ENCODE data around the gene CALCOCO2. TPM values are rescaled to one million over a fixed set of nuclear protein-coding genes. Genes with fewer than 3 reads are reported as not detected.

CALCOCO2 gene
- total RNA-seq, 2 experiments from 2014 or later = 152 to 167 TPM

DNA sequence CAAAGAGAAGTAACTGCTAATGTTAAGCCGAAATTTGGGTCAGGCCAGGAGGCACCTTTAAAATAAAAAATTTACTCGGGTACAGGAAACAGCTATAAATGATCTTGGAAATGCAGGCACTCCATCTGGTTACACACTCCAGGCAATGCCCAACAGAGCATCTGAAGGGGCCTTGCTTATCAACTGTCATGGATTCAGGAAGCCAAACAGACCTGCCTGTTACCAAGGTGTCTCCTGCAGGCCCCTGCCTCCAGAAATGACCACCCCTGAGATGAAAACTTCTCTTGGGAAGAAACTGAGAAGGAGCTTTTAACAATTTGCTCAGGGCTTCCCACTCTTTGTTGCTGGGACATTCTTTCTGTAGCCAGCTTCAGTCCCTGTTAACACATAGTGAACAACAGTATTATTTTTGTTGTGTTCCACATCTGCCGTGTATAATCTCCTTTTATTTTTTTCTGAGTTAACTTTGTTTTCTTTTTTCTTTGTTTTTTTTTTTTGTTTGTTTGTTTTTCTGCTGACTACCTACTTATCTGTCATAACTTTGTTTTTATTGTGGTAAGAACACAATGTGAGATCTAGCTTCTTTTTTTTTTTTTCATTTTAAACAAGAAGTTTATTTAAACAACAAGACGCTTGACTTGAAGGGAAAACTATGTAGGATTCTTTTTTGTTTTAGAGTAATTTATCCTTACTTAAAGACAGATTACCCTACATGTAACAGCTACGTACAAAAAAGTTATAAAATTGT lies 43.0 kb downstream of the CALCOCO2 start:
- ATAC-seq (no peak), DNase-seq (no peak)
- Mint-ChIP-seq H3K27ac (no peak overlapping the region), H3K4me3 (no peak overlapping the region), H3K9me3 (ENCODE audit: insufficient read depth) (no peaks in the 10 kb centered on the region), H3K4me1 (ENCODE audit: low read depth) (peaks cover 9% of the 10 kb centered on the region), H3K27me3 (ENCODE audit: low read depth) (peaks cover 6% of the 10 kb centered on the region), H3K36me3 (ENCODE audit: low read depth) (no peaks in the 10 kb centered on the region)
- CTCF ChIA-PET = interaction anchor here (0.7 to 33.4 kb wide), 6 partner anchors 11 to 236 kb away, joined by 3 to 756 read pairs (median 6); partner anchors contain the start of genes ATP5MC1 and TTLL6
- POLR2A ChIA-PET = no interaction called here

DNA sequence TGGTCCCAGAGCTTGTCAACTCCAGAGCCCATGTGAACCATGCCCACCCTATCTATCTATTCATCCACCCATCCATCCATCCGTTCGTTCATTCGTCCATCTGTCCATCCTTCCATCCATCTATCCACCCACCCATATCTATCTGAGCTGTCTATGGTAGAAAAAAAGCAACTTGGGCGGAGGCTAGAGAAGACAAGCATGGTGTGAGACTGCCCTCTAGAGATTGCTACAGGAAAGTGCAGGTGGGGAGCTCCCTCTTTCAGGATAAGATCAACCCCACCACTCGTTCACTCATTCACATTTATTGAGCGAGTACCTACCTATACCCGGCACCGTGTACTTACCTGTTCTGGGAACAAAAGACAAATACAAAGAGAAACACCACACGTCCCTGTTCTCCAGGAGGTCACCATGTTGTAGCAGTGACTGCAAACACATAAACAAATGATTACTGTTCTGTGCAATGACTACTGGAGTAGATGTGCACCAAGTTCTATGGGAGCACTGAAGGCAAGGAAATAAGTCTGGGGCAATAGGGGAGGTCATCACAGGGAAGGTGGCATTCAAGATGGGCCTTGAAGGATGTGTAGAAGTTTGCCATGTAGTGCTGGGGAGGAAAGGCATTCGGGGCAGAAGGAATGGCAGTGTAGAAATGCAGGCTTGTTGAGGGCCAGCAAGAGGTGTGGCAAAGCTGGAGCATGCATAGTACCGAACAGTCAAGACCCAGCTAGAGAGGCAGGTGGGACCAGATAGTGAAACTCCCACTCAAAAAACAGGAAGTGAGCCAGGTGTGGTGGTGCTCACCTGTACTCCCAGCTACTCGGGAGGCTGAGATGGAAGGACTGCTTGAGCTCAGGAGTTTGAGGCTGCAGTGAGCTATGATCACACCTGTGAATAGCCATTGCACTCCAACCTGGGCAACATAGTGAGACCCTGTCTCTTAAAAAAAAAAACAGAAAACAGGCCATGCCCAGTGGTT lies 48.4 kb downstream of the CALCOCO2 start:
- Mint-ChIP-seq H3K4me1 (ENCODE audit: low read depth) (peaks cover 25% of the 10 kb centered on the region), H3K36me3 (ENCODE audit: low read depth) (no peaks in the 10 kb centered on the region), H3K9me3 (ENCODE audit: insufficient read depth) (no peaks in the 10 kb centered on the region), H3K4me3 (no peak overlapping the region), H3K27ac (no peak overlapping the region), H3K27me3 (ENCODE audit: low read depth) (peaks cover 9% of the 10 kb centered on the region)
- ChIA-PET CTCF (interaction anchor here (0.5 to 33.4 kb wide), 66 partner anchors 9 to 836 kb away, joined by 3 to 756 read pairs (median 6); partner anchors contain the start of genes ATP5MC1, CALCOCO2, PRAC1 and PRAC2), POLR2A (interaction anchor here (0.6 to 1.2 kb wide), 6 partner anchors 13 to 76 kb away, joined by 3 to 6 read pairs (median 4); partner anchors contain the start of gene UBE2Z)
- DNase-seq (peak; percentile 73), ATAC-seq (peak; percentile 82)

DNA sequence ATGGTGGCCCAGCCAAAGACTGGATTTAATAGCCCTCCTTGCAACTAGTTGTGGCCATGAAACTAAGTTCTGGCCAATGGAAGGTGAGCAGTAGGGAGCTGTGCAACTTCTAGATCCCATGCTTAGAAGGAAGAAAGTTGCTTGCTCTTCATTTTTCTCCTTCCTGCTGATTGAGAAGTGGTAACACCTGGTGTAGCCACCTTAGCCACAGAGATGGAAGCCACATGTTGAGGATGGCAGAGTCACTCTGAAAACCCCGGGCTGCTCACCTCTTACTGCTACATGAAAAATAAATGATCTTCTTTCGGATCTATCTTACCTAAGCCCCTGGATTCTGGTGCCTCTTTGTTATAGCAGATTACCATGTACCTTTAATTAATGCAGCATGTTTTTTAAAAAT lies 51.4 kb downstream of the CALCOCO2 start:
- Mint-ChIP-seq H3K27me3 (ENCODE audit: low read depth) (peaks cover 3% of the 10 kb centered on the region), H3K4me3 (no peak overlapping the region), H3K9me3 (ENCODE audit: insufficient read depth) (no peaks in the 10 kb centered on the region), H3K4me1 (ENCODE audit: low read depth) (peaks cover 24% of the 10 kb centered on the region), H3K36me3 (ENCODE audit: low read depth) (no peaks in the 10 kb centered on the region), H3K27ac (no peak overlapping the region)
- ChIA-PET CTCF (interaction anchor here (0.6 to 33.4 kb wide), 3 partner anchors 72 to 992 kb away, joined by 3 to 756 read pairs (median 4); partner anchors contain the start of gene TTLL6), POLR2A (interaction anchor here (0.7 kb wide), 1 partner anchor 16 kb away, joined by 4 read pairs; no protein-coding TSS in a partner anchor)
- DNase-seq = peak; percentile 46
- ATAC-seq = peak; percentile 31

DNA sequence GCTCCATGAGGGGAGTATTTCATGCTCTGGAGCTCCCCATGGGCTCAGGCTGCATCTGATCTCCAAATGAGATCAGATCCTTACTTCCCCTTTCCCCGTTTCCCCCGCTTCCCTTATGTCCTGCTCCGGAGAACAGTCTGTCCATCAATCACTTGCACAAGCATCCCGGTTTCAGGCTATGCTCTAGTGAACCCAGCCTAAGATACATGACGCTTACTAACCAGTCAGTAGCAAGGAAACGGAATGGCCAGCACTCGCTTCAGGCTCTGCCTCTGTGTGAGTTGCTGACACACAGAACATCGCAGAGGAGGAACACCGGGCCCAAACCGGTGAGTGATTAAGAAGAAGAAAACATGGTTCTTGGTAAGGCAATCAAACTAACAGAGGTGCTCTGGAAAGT lies 52.3 kb downstream of the CALCOCO2 start:
- Mint-ChIP-seq H3K4me1 (ENCODE audit: low read depth) (peaks cover 22% of the 10 kb centered on the region), H3K36me3 (ENCODE audit: low read depth) (no peaks in the 10 kb centered on the region), H3K9me3 (ENCODE audit: insufficient read depth) (no peaks in the 10 kb centered on the region), H3K27ac (no peak overlapping the region), H3K27me3 (ENCODE audit: low read depth) (peaks cover 3% of the 10 kb centered on the region), H3K4me3 (no peak overlapping the region)
- ATAC-seq (no peak), DNase-seq (no peak)
- ChIA-PET CTCF (interaction anchor here (0.8 to 33.4 kb wide), 4 partner anchors 20 to 211 kb away, joined by 3 to 756 read pairs (median 8); partner anchors contain the start of gene TTLL6), POLR2A (interaction anchor here (0.7 kb wide), 1 partner anchor 17 kb away, joined by 4 read pairs; no protein-coding TSS in a partner anchor)

DNA sequence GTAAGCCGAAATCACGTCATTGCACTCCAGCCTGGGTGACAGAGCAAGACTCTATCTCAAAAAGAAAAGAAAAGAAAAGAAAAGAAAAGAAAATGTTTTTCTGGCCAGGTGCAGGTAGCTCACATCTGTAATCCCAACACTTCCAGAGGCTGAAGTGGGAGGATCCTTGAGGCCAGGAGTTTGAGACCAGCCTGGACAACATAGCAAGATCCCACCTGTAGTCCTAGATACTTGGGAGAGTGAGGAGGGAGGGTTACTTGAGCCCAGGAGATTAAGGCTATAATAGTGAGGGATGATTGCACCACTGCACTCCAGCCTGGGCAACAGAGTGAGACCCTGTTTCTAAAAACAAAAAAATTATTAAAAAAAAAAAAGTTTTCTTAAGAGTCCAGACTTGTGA lies 59.3 kb downstream of the CALCOCO2 start:
- H3K4me1 Mint-ChIP-seq (ENCODE audit: low read depth) = peaks cover 29% of the 10 kb centered on the region
- no peak overlapping the region for H3K27ac Mint-ChIP-seq
- POLR2A ChIA-PET = interaction anchor here (1.0 kb wide), 1 partner anchor 52 kb away, joined by 3 read pairs; no protein-coding TSS in a partner anchor
- CTCF ChIA-PET = interaction anchor here (2.3 to 33.4 kb wide), 2 partner anchors 11 to 79 kb away, joined by 15 to 756 read pairs; partner anchors contain the start of gene TTLL6
- ATAC-seq (no peak), DNase-seq (no peak)
- H3K9me3 Mint-ChIP-seq (ENCODE audit: insufficient read depth) = no peaks in the 10 kb centered on the region
- H3K27me3 Mint-ChIP-seq (ENCODE audit: low read depth) = no peaks in the 10 kb centered on the region
- H3K4me3 Mint-ChIP-seq = no peak overlapping the region
- H3K36me3 Mint-ChIP-seq (ENCODE audit: low read depth) = peaks cover 3% of the 10 kb centered on the region

DNA sequence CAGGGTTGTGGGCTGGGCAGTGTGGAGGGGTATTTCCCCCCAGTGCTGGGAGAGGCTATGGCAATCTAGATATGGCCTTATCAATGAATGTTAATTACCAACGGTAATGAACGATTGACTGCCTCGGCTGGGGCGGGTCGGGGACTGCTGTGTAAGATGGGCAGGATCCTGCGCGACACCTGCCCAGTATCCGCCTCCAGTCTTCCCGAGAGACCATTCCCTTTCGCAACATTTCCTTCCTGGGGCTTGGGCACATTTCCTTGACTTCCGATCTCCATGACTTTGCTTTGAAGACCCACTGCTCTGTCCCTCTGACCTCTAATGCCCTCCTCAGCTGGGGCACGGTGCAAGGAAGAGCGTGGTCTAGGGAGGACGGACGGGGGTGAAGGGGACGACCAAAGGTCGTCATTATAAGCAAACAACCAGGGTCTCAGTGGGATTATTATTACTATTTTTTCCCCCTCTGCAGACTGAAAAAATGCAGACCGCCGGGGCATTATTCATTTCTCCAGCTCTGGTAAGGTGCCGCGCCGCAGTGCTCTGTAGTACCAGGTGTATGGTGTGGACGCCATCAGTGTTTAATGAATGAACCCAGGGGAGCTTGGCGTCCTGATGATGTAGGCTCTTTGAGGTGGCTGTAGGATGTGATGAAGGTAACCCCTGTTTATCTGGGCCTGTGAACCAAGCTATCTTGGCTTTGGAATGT lies 62.3 kb downstream of the CALCOCO2 start:
- Mint-ChIP-seq H3K4me1 (ENCODE audit: low read depth) (peaks cover 38% of the 10 kb centered on the region), H3K27me3 (ENCODE audit: low read depth) (no peaks in the 10 kb centered on the region), H3K9me3 (ENCODE audit: insufficient read depth) (no peaks in the 10 kb centered on the region), H3K4me3 (peak overlapping the region; percentile 89), H3K36me3 (ENCODE audit: low read depth) (peaks cover 15% of the 10 kb centered on the region), H3K27ac (peak overlapping the region; percentile 88)
- CTCF ChIA-PET = interaction anchor here (0.9 to 4.6 kb wide), 11 partner anchors 8 to 515 kb away, joined by 3 to 36 read pairs (median 11); partner anchors contain the start of gene UBE2Z
- ATAC-seq (no peak), DNase-seq (peak; percentile 28)
- POLR2A ChIA-PET = interaction anchor here (0.6 to 3.6 kb wide), 9 partner anchors 11 to 446 kb away, joined by 3 to 46 read pairs (median 4); partner anchors contain the start of genes SNF8 and UBE2Z

DNA sequence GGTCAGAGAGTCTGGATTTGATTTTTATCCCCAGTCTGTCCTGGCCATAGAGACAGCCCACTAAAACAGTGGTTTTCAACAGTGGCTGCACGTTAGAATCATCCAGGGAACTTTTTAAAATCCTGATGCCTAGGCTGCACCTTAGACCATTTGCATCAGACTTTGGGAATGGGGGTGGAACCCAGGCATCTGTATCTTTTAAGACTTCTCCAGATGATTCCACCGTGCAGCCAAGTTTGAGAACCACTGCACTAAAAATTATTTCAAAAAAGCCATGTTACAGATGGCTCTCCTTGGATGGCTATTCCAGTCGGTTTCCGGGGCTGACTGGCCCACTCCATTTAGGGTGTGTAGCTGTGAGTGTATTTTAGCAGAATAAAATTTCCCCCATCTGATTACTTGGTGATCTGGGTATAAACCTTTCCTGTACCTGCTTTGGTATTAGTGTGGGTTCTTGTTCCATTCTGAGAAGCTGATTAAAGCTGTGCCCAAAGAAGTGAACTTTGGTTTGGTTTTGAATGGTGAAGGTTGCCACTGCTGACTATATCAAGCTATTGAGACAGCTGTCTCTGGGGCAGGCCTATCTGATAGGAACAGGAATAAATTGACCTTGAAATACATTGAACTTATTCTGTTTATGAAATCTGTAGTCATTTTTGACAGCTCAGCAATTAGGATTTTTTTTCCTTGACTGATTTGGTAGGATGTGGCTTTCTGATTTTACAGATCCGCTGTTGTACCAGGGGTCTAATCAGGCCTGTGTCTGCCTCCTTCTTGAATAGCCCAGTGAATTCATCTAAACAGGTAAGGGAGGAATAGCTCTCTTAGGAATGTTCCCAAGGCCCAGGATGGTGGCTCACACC lies 63.0 kb downstream of the CALCOCO2 start:
- H3K4me1 Mint-ChIP-seq (ENCODE audit: low read depth) = peaks cover 38% of the 10 kb centered on the region
- ATAC-seq (no peak), DNase-seq (no peak)
- ChIA-PET POLR2A (interaction anchor here (0.6 to 3.6 kb wide), 6 partner anchors 15 to 447 kb away, joined by 3 to 46 read pairs (median 4); partner anchors contain the start of genes SNF8 and UBE2Z), CTCF (interaction anchor here (1.1 to 4.6 kb wide), 8 partner anchors 9 to 215 kb away, joined by 3 to 36 read pairs (median 14); partner anchors contain the start of gene UBE2Z)
- no peaks in the 10 kb centered on the region for H3K9me3 Mint-ChIP-seq (ENCODE audit: insufficient read depth)
- H3K36me3 Mint-ChIP-seq (ENCODE audit: low read depth) = peaks cover 20% of the 10 kb centered on the region
- H3K27ac Mint-ChIP-seq = peak overlapping the region; percentile 88
- peak overlapping the region; percentile 89 for H3K4me3 Mint-ChIP-seq
- H3K27me3 Mint-ChIP-seq (ENCODE audit: low read depth) = no peaks in the 10 kb centered on the region

DNA sequence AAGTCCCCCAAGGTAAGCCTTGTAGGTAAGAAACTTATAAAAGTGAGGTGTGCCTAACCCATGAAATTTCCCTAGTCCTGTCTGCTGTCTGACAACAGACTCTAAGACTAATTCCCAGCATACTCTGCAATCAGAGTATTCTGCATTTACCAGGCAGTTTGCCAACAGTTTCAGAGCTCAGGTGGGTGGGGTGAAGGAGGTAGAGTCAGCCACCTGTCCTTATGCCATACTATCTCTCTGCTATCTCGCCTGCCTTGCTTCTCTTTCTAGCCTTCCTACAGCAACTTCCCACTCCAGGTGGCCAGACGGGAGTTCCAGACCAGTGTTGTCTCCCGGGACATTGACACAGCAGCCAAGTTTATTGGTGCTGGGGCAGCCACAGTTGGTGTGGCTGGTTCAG lies 64.1 kb downstream of the CALCOCO2 start:
- Mint-ChIP-seq H3K27ac (no peak overlapping the region), H3K9me3 (ENCODE audit: insufficient read depth) (no peaks in the 10 kb centered on the region), H3K4me3 (no peak overlapping the region), H3K36me3 (ENCODE audit: low read depth) (peaks cover 22% of the 10 kb centered on the region), H3K27me3 (ENCODE audit: low read depth) (no peaks in the 10 kb centered on the region), H3K4me1 (ENCODE audit: low read depth) (peaks cover 38% of the 10 kb centered on the region)
- no peak for DNase-seq
- no peak for ATAC-seq
- POLR2A ChIA-PET = interaction anchor here (3.6 kb wide), 1 partner anchor 14 kb away, joined by 46 read pairs; the partner anchor contains the start of gene UBE2Z
- CTCF ChIA-PET = interaction anchor here (1.1 to 4.6 kb wide), 6 partner anchors 10 to 170 kb away, joined by 3 to 36 read pairs (median 14); partner anchors contain the start of gene UBE2Z

DNA sequence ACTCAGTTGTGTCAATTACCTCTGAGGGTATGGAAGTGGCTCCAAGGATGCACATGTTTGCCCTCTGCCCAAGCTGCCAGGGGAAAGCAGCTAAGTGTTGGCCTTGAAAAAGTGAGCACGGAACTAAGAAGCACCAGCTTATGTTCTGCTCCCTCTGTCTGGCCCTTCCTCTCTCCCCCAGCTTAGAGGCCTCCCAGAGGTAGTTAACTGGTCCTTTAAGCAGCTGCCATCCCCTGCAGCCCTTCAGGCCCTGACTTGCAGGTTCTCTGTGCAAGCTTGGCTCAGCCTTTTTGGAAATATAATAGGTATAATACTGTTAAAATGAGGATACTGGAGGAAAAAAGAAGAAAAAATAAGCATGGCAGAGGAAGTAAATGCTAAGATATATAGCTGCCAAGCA lies 70.4 kb downstream of the CALCOCO2 start:
- Mint-ChIP-seq H3K4me1 (ENCODE audit: low read depth) (no peaks in the 10 kb centered on the region), H3K9me3 (ENCODE audit: insufficient read depth) (no peaks in the 10 kb centered on the region), H3K4me3 (no peak overlapping the region), H3K27me3 (ENCODE audit: low read depth) (no peaks in the 10 kb centered on the region), H3K27ac (no peak overlapping the region), H3K36me3 (ENCODE audit: low read depth) (peaks cover 9% of the 10 kb centered on the region)
- ChIA-PET CTCF (interaction anchor here (0.9 kb wide), 1 partner anchor 17 kb away, joined by 4 read pairs; no protein-coding TSS in a partner anchor), POLR2A (no interaction called here)
- DNase-seq (no peak), ATAC-seq (no peak)

DNA sequence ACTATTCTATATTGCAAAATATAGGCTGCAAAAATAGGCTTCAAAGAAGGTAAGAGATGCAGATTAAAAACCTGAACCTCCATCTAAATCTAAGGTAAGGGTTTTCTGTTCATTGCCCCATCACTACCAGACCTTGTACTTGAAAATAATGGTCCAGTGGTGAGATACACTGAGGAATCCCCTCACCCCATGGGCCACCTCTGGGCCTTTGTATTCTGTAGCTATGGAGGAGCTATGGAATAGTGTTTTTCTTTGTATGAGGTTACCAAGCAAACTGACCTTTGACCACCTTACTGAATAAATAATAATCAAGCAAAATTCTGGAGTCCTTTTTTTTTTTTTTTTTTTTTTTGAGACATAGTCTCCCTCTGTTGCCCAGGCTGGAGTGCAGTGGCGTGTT lies 72.6 kb downstream of the CALCOCO2 start:
- no peaks in the 10 kb centered on the region for H3K9me3 Mint-ChIP-seq (ENCODE audit: insufficient read depth)
- no peak for DNase-seq
- H3K4me3 Mint-ChIP-seq = no peak overlapping the region
- H3K27me3 Mint-ChIP-seq (ENCODE audit: low read depth) = no peaks in the 10 kb centered on the region
- CTCF ChIA-PET = interaction anchor here (2.1 kb wide), 1 partner anchor 19 kb away, joined by 6 read pairs; no protein-coding TSS in a partner anchor
- peaks cover 4% of the 10 kb centered on the region for H3K36me3 Mint-ChIP-seq (ENCODE audit: low read depth)
- H3K4me1 Mint-ChIP-seq (ENCODE audit: low read depth) = peaks cover 10% of the 10 kb centered on the region
- POLR2A ChIA-PET = interaction anchor here (3.0 kb wide), 1 partner anchor 11 kb away, joined by 8 read pairs; the partner anchor contains the start of gene ATP5MC1
- ATAC-seq = no peak
- no peak overlapping the region for H3K27ac Mint-ChIP-seq
